CD14-positive monocyte (primary cell): Measurements from ENCODE around the gene CRACDL. TPM values are rescaled to one million over a fixed set of nuclear protein-coding genes. Genes with fewer than 3 reads are reported as not detected.

ENCODE experiments used
- DNase-seq, 3 donors: peaks; one replicate each; pipeline ENCODE4 v3.0.0-alpha.2; 2011 to 2022
- H2AFZ ChIP-seq: 2 replicates; pipeline ENCODE4 v1.6.0; 2012; ENCODE audit warnings: mild to moderate bottlenecking, low read depth, low read length, inconsistent platforms; ENCODE audit not compliant: insufficient read depth, poor library complexity, severe bottlenecking
- H3K27ac ChIP-seq, 2 donors: 1 replicate in 1 of 2; 2 replicates in 1 of 2; pipeline ENCODE4 v1.5.1; 2012 to 2013; ENCODE audit warnings: low read length in 2 of 2, control low read depth in 1 of 2, inconsistent platforms in 1 of 2, low read depth in 1 of 2, mild to moderate bottlenecking in 1 of 2
- H3K27me3 ChIP-seq, 2 donors: one replicate each; pipeline versions ENCODE4 v1.6.0 to v1.6.1; 2011 to 2013; ENCODE audit warnings: low read length in 2 of 2; ENCODE audit not compliant: control insufficient read depth in 2 of 2, insufficient read depth in 2 of 2
- H3K36me3 ChIP-seq, 2 donors: replicated peaks in 1 of 2; 1 replicate in 1 of 2; 2 replicates in 1 of 2; pipeline versions ENCODE4 v1.5.1 to v1.6.1; 2012 to 2013; ENCODE audit warnings: low read length in 2 of 2, control low read depth in 1 of 2, inconsistent platforms in 1 of 2, mild to moderate bottlenecking in 1 of 2; ENCODE audit not compliant: insufficient read depth in 2 of 2, control insufficient read depth in 1 of 2
- H3K4me1 ChIP-seq, 2 donors: 1 replicate in 1 of 2; 2 replicates in 1 of 2; pipeline versions ENCODE4 v1.5.1 to v1.6.1; 2012 to 2013; ENCODE audit warnings: low read length in 2 of 2, control low read depth in 1 of 2, inconsistent platforms in 1 of 2, mild to moderate bottlenecking in 1 of 2, moderate library complexity in 1 of 2; ENCODE audit not compliant: insufficient read depth in 2 of 2, control insufficient read depth in 1 of 2
- H3K4me2 ChIP-seq: replicated peaks from 2 replicates; pipeline ENCODE3; 2012; ENCODE audit warnings: low read length, moderate library complexity, mild to moderate bottlenecking; ENCODE audit not compliant: poor library complexity, severe bottlenecking; ENCODE audit errors: extremely low read depth
- H3K4me3 ChIP-seq, 3 experiments: fragments of 200-600 bp in 1 of 3; sonication (generic) in 1 of 3; replicated peaks in 1 of 3; 1 replicate in 2 of 3; 2 replicates in 1 of 3; pipeline ENCODE4 v1.5.1; 2011 to 2013; ENCODE audit warnings: low read length in 3 of 3, mild to moderate bottlenecking in 3 of 3, control low read depth in 2 of 3, low read depth in 2 of 3, inconsistent platforms in 1 of 3, moderate library complexity in 1 of 3
- H3K79me2 ChIP-seq: 2 replicates; pipeline ENCODE4 v1.6.0; 2012; ENCODE audit warnings: mild to moderate bottlenecking, control low read depth, inconsistent platforms, low read length, moderate library complexity; ENCODE audit not compliant: insufficient read depth
- H3K9ac ChIP-seq: 2 replicates; pipeline ENCODE4 v1.6.0; 2017; ENCODE audit warnings: low read length, mild to moderate bottlenecking; ENCODE audit not compliant: insufficient read depth, poor library complexity, severe bottlenecking
- H3K9me3 ChIP-seq, 2 donors: replicated peaks in 1 of 2; 1 replicate in 1 of 2; 2 replicates in 1 of 2; pipeline versions ENCODE4 v1.5.1 to v1.6.1; 2012 to 2013; ENCODE audit warnings: low read length in 2 of 2, control low read depth in 1 of 2; ENCODE audit not compliant: control insufficient read depth in 1 of 2, insufficient read depth in 1 of 2
- H4K20me1 ChIP-seq: 2 replicates; pipeline ENCODE4 v1.6.0; 2012; ENCODE audit warnings: mild to moderate bottlenecking, low read length, control low read depth, moderate library complexity; ENCODE audit not compliant: insufficient read depth
- H3K27ac Mint-ChIP-seq, 7 donors: one replicate each; pipeline ENCODE4 v1.8.0; 2020; ENCODE audit warnings: mild to moderate bottlenecking in 7 of 7, mixed read lengths in 7 of 7, moderate library complexity in 6 of 7, inconsistent platforms in 2 of 7
- H3K27me3 Mint-ChIP-seq, 3 donors: one replicate each; pipeline ENCODE4 v1.8.0; 2021 to 2022; ENCODE audit warnings: low read depth in 3 of 3, mild to moderate bottlenecking in 3 of 3, mixed read lengths in 3 of 3, moderate library complexity in 3 of 3, inconsistent platforms in 1 of 3
- H3K36me3 Mint-ChIP-seq, 2 donors: one replicate each; pipeline ENCODE4 v1.8.0; 2020; ENCODE audit warnings: mixed read lengths in 2 of 2, inconsistent platforms in 1 of 2, mild to moderate bottlenecking in 1 of 2
- H3K4me1 Mint-ChIP-seq: one replicate; pipeline ENCODE4 v1.8.0; 2020; ENCODE audit warnings: mild to moderate bottlenecking, mixed read lengths
- H3K4me3 Mint-ChIP-seq, 2 donors: one replicate each; pipeline ENCODE4 v1.8.0; 2020; ENCODE audit warnings: mild to moderate bottlenecking in 2 of 2, mixed read lengths in 2 of 2, moderate library complexity in 1 of 2
- H3K9me3 Mint-ChIP-seq, 7 donors: one replicate each; pipeline ENCODE4 v1.8.0; 2020 to 2022; ENCODE audit warnings: mixed read lengths in 7 of 7, mild to moderate bottlenecking in 6 of 7, moderate library complexity in 6 of 7, inconsistent platforms in 2 of 7
- WGBS: methylation state at CpG from one replicate; pipeline ENCODE4 v1.1.5; 2013; ENCODE audit warnings: missing lambda C conversion rate; ENCODE audit not compliant: insufficient coverage; 5-methylcytosine and 5-hydroxymethylcytosine counted together
- intact Hi-C, 2 donors: fragments of 100-400 bp; cut with micrococcal nuclease; formaldehyde crosslinking; loops; one replicate each; pipeline versions ENCODE4 v1.15.0 to v1.15.1; 2023
- polyA plus RNA-seq, 3 donors: library from polyadenylated mRNA; depleted of rRNA in 1 of 3; unstranded in 2 of 3; stranded (reverse) in 1 of 3; fragments of 300-500 nt in 2 of 3; fragments of >200 nt in 1 of 3; fragmentation: Illumina TruSeq in 2 of 3; gene quantifications; 1 replicate in 2 of 3; 2 replicates in 1 of 3; pipeline ENCODE4 v1.2.3, GENCODE V29; 2012 to 2021
- TF ChIP-seq, protein P1 (sequence below): fragments of 200-600 bp; IDR thresholded peaks from one replicate; pipeline ENCODE4 v1.8.0; 2022; ENCODE audit warnings: antibody characterized with exemption, mild to moderate bottlenecking

The CRACDL gene
- polyA plus RNA-seq, 3 donors, result 0.12 to 0.35 (median 0.28) TPM

DNA sequence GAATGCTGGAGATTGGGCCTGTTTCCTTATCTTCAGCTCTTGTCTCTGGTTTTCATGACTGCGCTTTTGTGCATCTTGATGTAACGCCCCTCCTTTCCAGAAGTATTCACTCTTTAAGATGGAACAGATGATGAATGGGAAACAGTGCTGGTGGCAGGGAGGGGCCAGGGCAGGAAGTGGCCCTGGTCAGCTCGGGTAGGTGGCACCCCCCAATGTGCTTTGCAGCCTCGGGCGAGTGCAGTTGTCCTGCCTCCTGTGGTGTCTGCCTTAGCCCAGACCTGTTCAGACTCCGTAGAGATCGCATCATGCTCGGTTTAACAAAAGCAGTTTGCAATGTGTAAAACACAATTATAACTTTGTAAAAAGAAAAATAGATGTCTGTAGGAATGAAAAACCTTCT is 188.1 kb downstream of the CRACDL start:
- intact Hi-C loops, result no loop called here
- peaks cover 26 to 28% of the 10 kb centered on the region in 2 donors for H3K4me1 ChIP-seq
- no peaks in the 10 kb centered on the region for H3K9me3 ChIP-seq
- no peak overlapping the region for H3K4me3 Mint-ChIP-seq
- no peaks in the 10 kb centered on the region for H3K79me2 ChIP-seq
- no peaks in the 10 kb centered on the region for H3K27me3 ChIP-seq
- no peak overlapping the region for H3K4me2 ChIP-seq
- no peak for DNase-seq
- H4K20me1 ChIP-seq, result no peaks in the 10 kb centered on the region
- H2AFZ ChIP-seq, result peak overlapping the region; percentile 6
- H3K27me3 Mint-ChIP-seq, result peaks cover 0 to 2% (median 0%) of the 10 kb centered on the region in 3 donors
- TF ChIP-seq, protein P1, sequence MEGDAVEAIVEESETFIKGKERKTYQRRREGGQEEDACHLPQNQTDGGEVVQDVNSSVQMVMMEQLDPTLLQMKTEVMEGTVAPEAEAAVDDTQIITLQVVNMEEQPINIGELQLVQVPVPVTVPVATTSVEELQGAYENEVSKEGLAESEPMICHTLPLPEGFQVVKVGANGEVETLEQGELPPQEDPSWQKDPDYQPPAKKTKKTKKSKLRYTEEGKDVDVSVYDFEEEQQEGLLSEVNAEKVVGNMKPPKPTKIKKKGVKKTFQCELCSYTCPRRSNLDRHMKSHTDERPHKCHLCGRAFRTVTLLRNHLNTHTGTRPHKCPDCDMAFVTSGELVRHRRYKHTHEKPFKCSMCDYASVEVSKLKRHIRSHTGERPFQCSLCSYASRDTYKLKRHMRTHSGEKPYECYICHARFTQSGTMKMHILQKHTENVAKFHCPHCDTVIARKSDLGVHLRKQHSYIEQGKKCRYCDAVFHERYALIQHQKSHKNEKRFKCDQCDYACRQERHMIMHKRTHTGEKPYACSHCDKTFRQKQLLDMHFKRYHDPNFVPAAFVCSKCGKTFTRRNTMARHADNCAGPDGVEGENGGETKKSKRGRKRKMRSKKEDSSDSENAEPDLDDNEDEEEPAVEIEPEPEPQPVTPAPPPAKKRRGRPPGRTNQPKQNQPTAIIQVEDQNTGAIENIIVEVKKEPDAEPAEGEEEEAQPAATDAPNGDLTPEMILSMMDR, result no peak
- H3K9ac ChIP-seq, result no peak overlapping the region
- peaks cover 27% of the 10 kb centered on the region for H3K4me1 Mint-ChIP-seq
- peak overlapping the region in 4 of 7 donors; percentile 18 to 96 (median 72) for H3K27ac Mint-ChIP-seq
- H3K9me3 Mint-ChIP-seq, result peaks cover 0 to 3% (median 2%) of the 10 kb centered on the region in 7 donors
- H3K27ac ChIP-seq, result peak overlapping the region; percentile 43 to 81
- H3K36me3 ChIP-seq, result no peaks in the 10 kb centered on the region
- H3K36me3 Mint-ChIP-seq, result peaks cover 2 to 4% of the 10 kb centered on the region in 2 donors
- no peak overlapping the region for H3K4me3 ChIP-seq
- WGBS, result 57% methylated on average over 4 of the region's 8 CpGs

DNA sequence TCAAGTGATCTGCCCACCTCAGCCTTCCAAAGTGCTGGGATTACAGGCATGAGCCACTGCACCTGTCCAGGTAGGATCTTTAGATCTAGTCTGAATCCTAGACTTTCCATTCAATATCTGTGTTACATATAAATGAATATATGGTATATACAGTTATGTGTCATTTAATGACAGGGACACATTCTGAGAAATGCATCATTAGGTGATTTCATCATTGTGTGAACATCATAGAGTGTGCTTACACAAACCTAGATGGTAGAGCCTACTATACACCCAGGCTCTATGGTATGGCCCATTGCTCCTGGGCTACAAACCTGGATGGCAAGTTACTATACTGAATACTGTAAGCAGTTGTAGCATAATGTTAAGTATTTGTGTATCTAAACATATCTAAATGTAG is 189.6 kb downstream of the CRACDL start:
- H3K4me3 Mint-ChIP-seq, result no peak overlapping the region

More for the DNA sequence above, 189.6 kb downstream of the CRACDL start:
- DNase-seq, result no peak
- peaks cover 27% of the 10 kb centered on the region for H3K4me1 Mint-ChIP-seq
- peaks cover 0 to 3% (median 0%) of the 10 kb centered on the region in 7 donors for H3K9me3 Mint-ChIP-seq
- Histone ChIP-seq H3K4me1 (peaks cover 26 to 28% of the 10 kb centered on the region in 2 donors), H3K79me2 (no peaks in the 10 kb centered on the region), H3K4me3 (no peak overlapping the region), H3K36me3 (no peaks in the 10 kb centered on the region), H3K9ac (no peak overlapping the region), H3K27ac (no peak overlapping the region), H3K27me3 (no peaks in the 10 kb centered on the region), H3K9me3 (no peaks in the 10 kb centered on the region), H2AFZ (no peak overlapping the region), H4K20me1 (no peaks in the 10 kb centered on the region), H3K4me2 (no peak overlapping the region)
- TF ChIP-seq, protein P1, result no peak
- no peak overlapping the region for H3K27ac Mint-ChIP-seq
- intact Hi-C loops, result no loop called here
- H3K27me3 Mint-ChIP-seq, result peaks cover 0 to 5% (median 4%) of the 10 kb centered on the region in 3 donors
- H3K36me3 Mint-ChIP-seq, result peaks cover 1 to 4% of the 10 kb centered on the region in 2 donors
